Measurements from ENCODE around the gene GATA6.
A peak's percentile ranks its signal among the peaks of the same experiment; 100 is the strongest.

GATA6 gene

GRCh38 chr18:22200611-22201225 is 31.3 kb downstream of the GATA6 start:
- Histone ChIP-seq H3K4me1 (peaks cover 0 to 11% (median 4%) of the 10 kb centered on the region in 10 experiments; a peak in 7 of 20 replicates), H3K27me3 (no peaks in the 10 kb centered on the region), H3K9ac (no peak overlapping the region), H3K36me3 (peaks cover 0 to 18% (median 10%) of the 10 kb centered on the region in 11 experiments; a peak in 16 of 22 replicates), H3K27ac (no peak overlapping the region), H3K9me3 (replicated peaks in 1 of 11) (no peaks in the 10 kb centered on the region), H4K20me1 (peaks cover 0 to 7% (median 0%) of the 10 kb centered on the region in 11 experiments; a peak in 2 of 22 replicates), H3K4me2 (no peak overlapping the region), H3K4me3 (no peak overlapping the region)
- no peak for TF ChIP-seq Cebpa-rat (IDR thresholded peaks at IDR 0.05)

- peaks cover 13 to 21% (median 17%) of the 10 kb centered on the region in 10 experiments; a peak in 19 of 20 replicates for H3K4me1 ChIP-seq
- no peaks in the 10 kb centered on the region for H3K9me3 ChIP-seq (replicated peaks in 1 of 11)
- 0 out of 22 replicates have a peak overlapping the region, but pooled peaks of 2 of the 11 experiments have one; percentile 8 for H3K4me2 ChIP-seq
These were observed 33.6 kb downstream of the GATA6 start for GRCh38 chr18:22203035-22203434.

GRCh38 chr18:22203536-22204213 is 34.3 kb downstream of the GATA6 start:
- peaks cover 13 to 21% (median 17%) of the 10 kb centered on the region in 10 experiments; a peak in 19 of 20 replicates for H3K4me1 ChIP-seq
- H3K4me3 ChIP-seq = no peak overlapping the region
- no peak overlapping the region for H3K9ac ChIP-seq
- no peak overlapping the region for H3K27ac ChIP-seq
- no peaks in the 10 kb centered on the region for H3K27me3 ChIP-seq
- peaks cover 0 to 13% (median 10%) of the 10 kb centered on the region in 11 experiments; a peak in 16 of 22 replicates for H3K36me3 ChIP-seq
- no peaks in the 10 kb centered on the region for H3K9me3 ChIP-seq (replicated peaks in 1 of 11)
- H3K4me2 ChIP-seq = peak overlapping the region in 4 of 11 experiments; percentile 8 to 34 (median 20); a peak in 4 of 22 replicates
- TF ChIP-seq Cebpa-rat (IDR thresholded peaks at IDR 0.05) = no peak
- H4K20me1 ChIP-seq = peaks cover 0 to 7% (median 0%) of the 10 kb centered on the region in 11 experiments; a peak in 1 of 22 replicates

More at GRCh38 chr18:22203035-22203434, 33.6 kb downstream of the GATA6 start:
- H3K4me3 ChIP-seq = no peak overlapping the region
- H3K27ac ChIP-seq = no peak overlapping the region
- no peak for TF ChIP-seq Cebpa-rat (IDR thresholded peaks at IDR 0.05)
- peaks cover 0 to 13% (median 10%) of the 10 kb centered on the region in 11 experiments; a peak in 16 of 22 replicates for H3K36me3 ChIP-seq
- no peaks in the 10 kb centered on the region for H3K27me3 ChIP-seq
- peaks cover 0 to 7% (median 0%) of the 10 kb centered on the region in 11 experiments; a peak in 1 of 22 replicates for H4K20me1 ChIP-seq
- H3K9ac ChIP-seq = no peak overlapping the region

DNA sequence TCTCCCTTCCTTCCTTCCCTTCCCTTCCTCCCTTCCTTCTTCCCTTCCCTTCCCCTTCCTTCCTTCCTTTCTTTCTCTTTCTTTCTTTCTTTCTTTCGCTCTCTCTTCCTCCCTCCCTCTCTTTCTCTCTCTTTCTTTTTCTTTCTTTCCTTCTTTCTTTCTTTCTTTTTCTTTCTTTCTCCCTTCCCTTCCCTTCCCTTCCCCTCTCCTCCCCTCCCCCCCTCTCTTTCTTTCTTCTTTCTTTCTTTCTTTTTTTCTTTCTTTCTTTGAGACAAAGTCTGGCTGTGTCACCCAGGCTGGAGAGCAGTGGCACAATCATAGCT is 34.8 kb downstream of the GATA6 start:
- H3K36me3 ChIP-seq = peaks cover 0 to 13% (median 10%) of the 10 kb centered on the region in 11 experiments; a peak in 16 of 22 replicates
- no peak for TF ChIP-seq Cebpa-rat (IDR thresholded peaks at IDR 0.05)
- no peak overlapping the region for H3K4me3 ChIP-seq
- peaks cover 0 to 7% (median 0%) of the 10 kb centered on the region in 11 experiments; a peak in 1 of 22 replicates for H4K20me1 ChIP-seq
- H3K27me3 ChIP-seq = no peaks in the 10 kb centered on the region
- H3K4me2 ChIP-seq = no peak overlapping the region
- H3K9me3 ChIP-seq (replicated peaks in 1 of 11) = no peaks in the 10 kb centered on the region
- H3K27ac ChIP-seq = no peak overlapping the region
- H3K9ac ChIP-seq = no peak overlapping the region
- H3K4me1 ChIP-seq = peaks cover 13 to 21% (median 17%) of the 10 kb centered on the region in 10 experiments; a peak in 19 of 20 replicates

GRCh38 chr18:22204996-22205395 is 35.6 kb downstream of the GATA6 start:
- H3K36me3 ChIP-seq = peaks cover 0 to 13% (median 10%) of the 10 kb centered on the region in 11 experiments; a peak in 16 of 22 replicates
- no peak overlapping the region for H3K4me3 ChIP-seq
- H3K9ac ChIP-seq = no peak overlapping the region
- H4K20me1 ChIP-seq = peaks cover 0 to 7% (median 0%) of the 10 kb centered on the region in 11 experiments; a peak in 1 of 22 replicates
- TF ChIP-seq Cebpa-rat (IDR thresholded peaks at IDR 0.05) = no peak
- H3K9me3 ChIP-seq (replicated peaks in 1 of 11) = no peaks in the 10 kb centered on the region
- H3K27ac ChIP-seq = no peak overlapping the region
- H3K4me2 ChIP-seq = no peak overlapping the region
- H3K27me3 ChIP-seq = no peaks in the 10 kb centered on the region
- peaks cover 13 to 21% (median 17%) of the 10 kb centered on the region in 10 experiments; a peak in 19 of 20 replicates for H3K4me1 ChIP-seq

DNA sequence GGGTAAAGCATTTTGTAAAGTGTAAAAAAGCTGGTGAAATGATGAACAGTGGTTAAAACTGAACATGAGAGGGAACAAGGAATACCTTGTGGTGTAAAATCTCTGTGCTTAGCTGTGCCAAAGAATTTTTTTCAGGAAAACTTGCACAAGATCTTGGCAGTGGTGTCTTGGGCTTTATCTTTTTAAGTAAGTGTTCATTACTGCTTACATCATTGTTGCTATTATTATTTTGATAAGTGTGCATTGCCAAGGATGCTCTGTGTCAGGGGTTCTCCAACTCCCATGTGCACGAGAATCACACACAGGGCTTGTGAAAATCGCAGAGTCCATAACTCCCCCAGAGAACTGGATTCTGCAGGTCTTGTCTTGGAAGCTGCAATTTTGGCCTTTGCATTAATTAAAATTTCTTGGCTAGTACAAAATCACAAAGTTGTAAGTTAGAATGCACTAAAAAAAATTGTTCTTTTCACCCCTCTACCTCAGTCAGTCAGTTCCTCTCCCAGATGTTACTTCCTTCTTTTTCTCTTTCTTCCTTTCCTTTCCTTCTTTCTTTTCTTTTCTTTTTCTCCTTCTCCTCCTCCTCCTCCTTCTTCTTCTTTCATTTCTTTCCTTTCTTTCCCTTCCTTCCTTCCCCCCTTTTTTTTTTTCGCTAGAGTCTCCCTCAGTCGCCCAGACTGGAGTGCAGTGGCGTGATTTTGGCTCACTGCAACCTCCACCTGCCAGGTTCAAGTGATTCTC is 37.8 kb downstream of the GATA6 start:
- no peak for TF ChIP-seq Cebpa-rat (IDR thresholded peaks at IDR 0.05)
- H3K27me3 ChIP-seq = no peaks in the 10 kb centered on the region
- peak overlapping the region in 9 of 11 experiments; percentile 14 to 48 (median 32); a peak in 12 of 22 replicates for H3K4me2 ChIP-seq
- no peaks in the 10 kb centered on the region for H3K9me3 ChIP-seq (replicated peaks in 1 of 11)
- no peak overlapping the region for H3K27ac ChIP-seq
- no peak overlapping the region for H3K9ac ChIP-seq
- H3K4me1 ChIP-seq = peaks cover 15 to 31% (median 22%) of the 10 kb centered on the region in 10 experiments; a peak in 19 of 20 replicates
- no peaks in the 10 kb centered on the region; a peak in 1 of 22 replicates for H3K36me3 ChIP-seq
- no peaks in the 10 kb centered on the region for H4K20me1 ChIP-seq
- H3K4me3 ChIP-seq = no peak overlapping the region

DNA sequence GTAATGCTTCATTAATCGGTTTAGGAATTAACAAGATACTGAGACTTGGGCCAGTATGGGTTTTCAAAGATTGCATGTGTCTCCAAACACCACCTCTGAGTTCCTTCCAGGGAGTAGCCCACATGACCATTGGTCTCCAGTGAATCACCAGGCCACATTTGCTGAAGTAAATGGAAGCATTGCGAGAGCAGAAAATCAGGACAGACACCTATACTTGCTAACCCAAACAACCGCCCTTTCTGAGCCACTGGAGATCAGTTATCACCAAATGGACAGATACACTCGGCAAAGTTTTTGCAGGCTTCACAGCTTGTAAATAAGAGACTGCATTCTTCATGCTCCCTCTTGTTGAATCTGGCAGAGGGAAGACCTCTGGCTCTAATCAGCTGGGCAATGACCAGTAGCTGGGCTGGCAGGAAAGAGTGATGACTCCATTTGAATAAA is 40.9 kb downstream of the GATA6 start:
- H3K27ac ChIP-seq = no peak overlapping the region
- 0 out of 22 replicates have a peak overlapping the region, but pooled peaks of 1 of the 11 experiments have one; percentile 71 for H3K4me2 ChIP-seq
- no peaks in the 10 kb centered on the region for H3K27me3 ChIP-seq
- H3K9ac ChIP-seq = no peak overlapping the region
- H3K9me3 ChIP-seq (replicated peaks in 1 of 11) = no peaks in the 10 kb centered on the region
- TF ChIP-seq Cebpa-rat (IDR thresholded peaks at IDR 0.05) = no peak
- H4K20me1 ChIP-seq = no peaks in the 10 kb centered on the region
- no peak overlapping the region for H3K4me3 ChIP-seq
- peaks cover 27 to 59% (median 39%) of the 10 kb centered on the region in 10 experiments for H3K4me1 ChIP-seq
- no peaks in the 10 kb centered on the region for H3K36me3 ChIP-seq

DNA sequence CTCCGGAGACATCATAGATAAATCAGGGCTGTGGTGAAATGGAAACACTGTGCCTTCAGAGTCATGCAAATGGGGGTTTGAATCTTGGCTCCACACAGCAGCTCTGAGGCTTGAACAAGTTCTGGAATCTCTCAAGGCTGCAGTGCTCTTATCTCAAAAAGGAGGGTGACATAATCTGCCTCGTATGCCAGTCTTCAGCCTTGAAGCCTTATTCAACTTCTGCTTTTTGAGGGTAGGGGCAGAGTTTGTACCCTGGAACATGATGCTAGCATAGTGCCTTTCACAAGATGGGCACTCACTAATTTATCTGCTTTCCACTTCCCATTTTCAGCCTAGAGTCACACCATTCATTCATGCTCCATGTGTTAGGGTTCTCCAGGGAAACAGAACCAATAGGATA is 42.3 kb downstream of the GATA6 start:
- Histone ChIP-seq H3K4me3 (no peak overlapping the region), H3K9me3 (replicated peaks in 1 of 11) (no peaks in the 10 kb centered on the region), H3K27me3 (no peaks in the 10 kb centered on the region), H4K20me1 (no peaks in the 10 kb centered on the region), H3K4me1 (peaks cover 33 to 68% (median 47%) of the 10 kb centered on the region in 10 experiments), H3K36me3 (no peaks in the 10 kb centered on the region), H3K27ac (no peak overlapping the region; a peak in 1 of 22 replicates), H3K9ac (no peak overlapping the region), H3K4me2 (peak overlapping the region in 5 of 11 experiments; percentile 49 to 71 (median 62); a peak in 8 of 22 replicates)
- no peak for TF ChIP-seq Cebpa-rat (IDR thresholded peaks at IDR 0.05)

All from BLaER1 treated with 17β-estradiol and CSF1 and Interleukin-3, amounts not matched to agents 10 nM and 100 nM (cell line).